H1 (cell line): ENCODE results near the gene GNG7. TPM values are rescaled to one million over a fixed set of nuclear protein-coding genes. Genes with fewer than 3 reads are reported as not detected.

Source experiments
- CTCF ChIA-PET: fragments of 300-600 bp; sonication (Branson Sonifier 250); formaldehyde crosslinking; loops from one replicate; lab custom pipeline; 2021; ENCODE audit not compliant: partially characterized antibody; lab: Charles Lee
- POLR2A ChIA-PET: fragments of 300-600 bp; sonication (Branson Sonifier 250); formaldehyde crosslinking; loops from one replicate; lab custom pipeline; 2021; ENCODE audit warnings: inconsistent platforms; ENCODE audit not compliant: partially characterized antibody; lab: Charles Lee
- DNase-seq, 2 experiments: peaks; one replicate each; pipeline versions ENCODE4 v3.0.0 to v3.0.0-alpha.2; 2010 to 2022; ENCODE audit warnings: low spot score in 2 of 2, low read depth in 1 of 2, mixed read lengths in 1 of 2
- FAIRE-seq: peaks from 2 replicates; lab custom pipeline; 2011; peaks lifted over from hg19 to GRCh38; lab: Jason Lieb, UNC
- H2AFZ ChIP-seq: 2 replicates; pipeline ENCODE4 v1.8.1; 2012; ENCODE audit warnings: low read length, inconsistent platforms
- H2AK5ac ChIP-seq: 2 replicates; pipeline ENCODE4 v1.6.1; 2013; ENCODE audit warnings: low read depth, low read length
- H2BK120ac ChIP-seq: replicated peaks from 2 replicates; pipeline ENCODE3; 2013; ENCODE audit warnings: low read depth, low read length, inconsistent platforms
- H2BK12ac ChIP-seq: 2 replicates; pipeline ENCODE4 v1.6.1; 2013; ENCODE audit warnings: low read depth, low read length
- H2BK15ac ChIP-seq: 2 replicates; pipeline ENCODE4 v1.6.1; 2013; ENCODE audit warnings: low read length
- H2BK20ac ChIP-seq: 2 replicates; pipeline ENCODE4 v1.6.1; 2013; ENCODE audit warnings: low read length
- H2BK5ac ChIP-seq: 2 replicates; pipeline ENCODE4 v1.6.1; 2013; ENCODE audit warnings: low read depth, low read length
- H3K14ac ChIP-seq: 2 replicates; pipeline ENCODE4 v1.6.1; 2013; ENCODE audit warnings: inconsistent platforms; ENCODE audit not compliant: insufficient read length
- H3K18ac ChIP-seq: 2 replicates; pipeline ENCODE4 v1.6.1; 2013; ENCODE audit warnings: low read length; ENCODE audit errors: extremely low read depth
- H3K23ac ChIP-seq: 2 replicates; pipeline ENCODE4 v1.6.1; 2013; ENCODE audit warnings: inconsistent platforms; ENCODE audit not compliant: insufficient read length
- H3K23me2 ChIP-seq: 2 replicates; pipeline ENCODE4 v1.6.1; 2013; ENCODE audit warnings: low read depth, low read length
- H3K27ac ChIP-seq: 2 replicates; pipeline ENCODE4 v1.6.1; 2011; ENCODE audit warnings: low read depth, low read length, inconsistent platforms
- H3K27me3 ChIP-seq, 4 experiments: replicated peaks in 1 of 4; 1 replicate in 1 of 4; 2 replicates in 3 of 4; pipeline versions ENCODE4 v1.6.1 to v1.8.1; 2011 to 2013; ENCODE audit warnings: low read length in 3 of 4, mild to moderate bottlenecking in 3 of 4, inconsistent platforms in 2 of 4, mixed read lengths in 2 of 4, moderate library complexity in 1 of 4; ENCODE audit not compliant: control insufficient read depth in 3 of 4, insufficient read depth in 3 of 4; ENCODE audit errors: extremely low read depth in 1 of 4
- H3K36me3 ChIP-seq, 4 experiments: 2 replicates each; pipeline versions ENCODE4 v1.6.1 to v1.8.1; 2011 to 2013; ENCODE audit warnings: mild to moderate bottlenecking in 4 of 4, low read length in 3 of 4, moderate library complexity in 2 of 4, control low read depth in 1 of 4, inconsistent platforms in 1 of 4; ENCODE audit not compliant: insufficient read depth in 4 of 4, control insufficient read depth in 2 of 4
- H3K4ac ChIP-seq: replicated peaks from 2 replicates; pipeline ENCODE3; 2013; ENCODE audit warnings: low read length, low read depth, mixed read lengths, inconsistent platforms; ENCODE audit not compliant: insufficient read length
- H3K4me1 ChIP-seq, 4 experiments: replicated peaks in 1 of 4; 1 replicate in 1 of 4; 2 replicates in 3 of 4; pipeline versions ENCODE4 v1.6.1 to v1.8.1; 2011 to 2013; ENCODE audit warnings: low read length in 3 of 4, inconsistent platforms in 2 of 4, mixed read lengths in 1 of 4; ENCODE audit not compliant: insufficient read depth in 4 of 4, control insufficient read depth in 3 of 4
- H3K4me2 ChIP-seq, 2 experiments: 2 replicates each; pipeline versions ENCODE4 v1.6.1 to v1.8.1; 2011 to 2013; ENCODE audit warnings: low read depth in 2 of 2, low read length in 2 of 2, control low read depth in 1 of 2, inconsistent platforms in 1 of 2, mild to moderate bottlenecking in 1 of 2; ENCODE audit not compliant: insufficient read depth in 1 of 2
- H3K4me3 ChIP-seq, 4 experiments: fragments of 200-600, 300-600 bp in 1 of 4; sonication (generic), shearing (Covaris generic), sonication (Bioruptor Twin) in 1 of 4; 2 replicates each; pipeline versions ENCODE4 v1.5.1 to v1.8.1; 2011 to 2016; ENCODE audit warnings: low read length in 4 of 4, low read depth in 3 of 4, control low read depth in 2 of 4, inconsistent platforms in 2 of 4, mild to moderate bottlenecking in 2 of 4, mixed read lengths in 1 of 4, moderate library complexity in 1 of 4; ENCODE audit not compliant: insufficient read depth in 2 of 4; ENCODE audit errors: extremely low read depth in 1 of 4
- H3K56ac ChIP-seq: replicated peaks from 2 replicates; pipeline ENCODE3; 2013; ENCODE audit warnings: low read depth, mild to moderate bottlenecking, mixed read lengths, low read length, inconsistent platforms; ENCODE audit not compliant: insufficient read length
- H3K79me1 ChIP-seq: 2 replicates; pipeline ENCODE4 v1.6.1; 2013; ENCODE audit warnings: low read depth, low read length, control low read depth
- H3K79me2 ChIP-seq, 2 experiments: 2 replicates each; pipeline versions ENCODE4 v1.6.1 to v1.8.1; 2012 to 2013; ENCODE audit warnings: low read length in 2 of 2, mild to moderate bottlenecking in 2 of 2, inconsistent platforms in 1 of 2; ENCODE audit not compliant: insufficient read depth in 2 of 2, control insufficient read depth in 1 of 2
- H3K9ac ChIP-seq, 4 experiments: replicated peaks in 1 of 4; 1 replicate in 1 of 4; 2 replicates in 3 of 4; pipeline versions ENCODE4 v1.6.1 to v1.8.1; 2011 to 2013; ENCODE audit warnings: low read depth in 3 of 4, low read length in 3 of 4, control low read depth in 2 of 4, mild to moderate bottlenecking in 2 of 4, moderate library complexity in 2 of 4, inconsistent platforms in 1 of 4; ENCODE audit errors: extremely low read depth in 1 of 4
- H3K9me3 ChIP-seq, 2 experiments: 2 replicates each; pipeline versions ENCODE4 v1.6.1 to v1.8.1; 2012 to 2013; ENCODE audit warnings: mild to moderate bottlenecking in 2 of 2, moderate library complexity in 2 of 2, control low read depth in 1 of 2, inconsistent platforms in 1 of 2, low read depth in 1 of 2, low read length in 1 of 2, mixed read lengths in 1 of 2; ENCODE audit not compliant: insufficient read depth in 2 of 2
- H4K20me1 ChIP-seq, 2 experiments: replicated peaks in 1 of 2; 2 replicates each; pipeline versions ENCODE3 to v1.8.1; 2011 to 2013; ENCODE audit warnings: inconsistent platforms in 2 of 2, low read length in 2 of 2, mild to moderate bottlenecking in 1 of 2; ENCODE audit not compliant: insufficient read depth in 2 of 2, control insufficient read depth in 1 of 2
- H4K5ac ChIP-seq: 2 replicates; pipeline ENCODE4 v1.6.1; 2013; ENCODE audit warnings: low read length, low read depth, mixed read lengths, inconsistent platforms; ENCODE audit not compliant: insufficient read length
- H4K8ac ChIP-seq: 2 replicates; pipeline ENCODE4 v1.8.0; 2013; ENCODE audit warnings: mild to moderate bottlenecking, moderate library complexity, low read length, inconsistent platforms; ENCODE audit not compliant: insufficient read depth; ENCODE audit errors: extremely low read depth
- H4K91ac ChIP-seq: replicated peaks from 2 replicates; pipeline ENCODE3; 2013; ENCODE audit warnings: low read length, mixed read lengths, inconsistent platforms; ENCODE audit not compliant: insufficient read length
- CBX8 ChIP-seq: fragments of 300-800, 300-1000 bp; sonication (generic); IDR thresholded peaks from 2 replicates; pipeline ENCODE4 v1.7.1; 2016; ENCODE audit warnings: low read depth, low read length, borderline replicate concordance
- EP300 ChIP-seq, 2 experiments: IDR thresholded peaks; 1 replicate in 1 of 2; 2 replicates in 1 of 2; pipeline ENCODE4 v1.6.1; 2011 to 2012; ENCODE audit warnings: low read depth in 2 of 2, low read length in 2 of 2, mild to moderate bottlenecking in 2 of 2, borderline replicate concordance in 1 of 2, inconsistent platforms in 1 of 2, moderate library complexity in 1 of 2
- EZH2 ChIP-seq: fragments of 200-600 bp; sonication (generic); IDR thresholded peaks from 2 replicates; pipeline ENCODE4 v1.7.1; 2012; ENCODE audit warnings: low read depth, mild to moderate bottlenecking, moderate library complexity, low read length, inconsistent platforms; ENCODE audit not compliant: severe bottlenecking
- GABPA ChIP-seq: IDR thresholded peaks from 2 replicates; pipeline ENCODE4 v1.6.1; 2011; ENCODE audit warnings: mild to moderate bottlenecking, low read length, moderate library complexity, borderline replicate concordance; ENCODE audit not compliant: insufficient read depth
- GTF2F1 ChIP-seq: IDR thresholded peaks from 2 replicates; pipeline ENCODE4 v1.6.1; 2012; ENCODE audit warnings: low read depth, low read length, improper control_type of control experiment, borderline replicate concordance
- HDAC2 ChIP-seq, 2 experiments: fragments of 300-600 bp in 1 of 2; sonication (generic) in 1 of 2; IDR thresholded peaks; 2 replicates each; pipeline ENCODE4 v1.6.1; 2011 to 2012; ENCODE audit warnings: low read depth in 2 of 2, low read length in 2 of 2, mild to moderate bottlenecking in 2 of 2, moderate library complexity in 2 of 2, borderline replicate concordance in 1 of 2, inconsistent platforms in 1 of 2
- HDAC6 ChIP-seq: IDR thresholded peaks from one replicate; pipeline ENCODE4 v1.7.1; 2012; ENCODE audit warnings: low read depth, mild to moderate bottlenecking, inconsistent platforms, low read length, moderate library complexity
- NANOG ChIP-seq: IDR thresholded peaks from 2 replicates; pipeline ENCODE4 v1.6.1; 2011; ENCODE audit warnings: low read length, low read depth, mild to moderate bottlenecking, inconsistent platforms; ENCODE audit not compliant: insufficient read depth, poor library complexity, severe bottlenecking
- SAP30 ChIP-seq: fragments of 300-600 bp; sonication (generic); IDR thresholded peaks from 2 replicates; pipeline ENCODE4 v1.7.1; 2012; ENCODE audit warnings: low read length, moderate library complexity, mild to moderate bottlenecking, inconsistent platforms; ENCODE audit not compliant: insufficient read depth, insufficient replicate concordance
- SUZ12 ChIP-seq: fragments of 200-600 bp; sonication (generic); IDR thresholded peaks from 2 replicates; pipeline ENCODE4 v1.6.1; 2012; ENCODE audit warnings: mild to moderate bottlenecking, inconsistent platforms, low read length, moderate library complexity, mixed read lengths
- WGBS, 2 experiments: shearing (Covaris generic) in 1 of 2; methylation state at CpG; one replicate each; pipeline versions ENCODE4 v1.1.6 to v1.1.7; 2013 to 2015; ENCODE audit warnings: low lambda C conversion rate in 2 of 2, mixed read lengths in 2 of 2, inconsistent platforms in 1 of 2, low coverage in 1 of 2, missing lambda C conversion rate in 1 of 2; ENCODE audit not compliant: insufficient replicate concordance in 2 of 2, insufficient coverage in 1 of 2, insufficient read length in 1 of 2; ENCODE audit errors: extremely low coverage in 1 of 2, missing lambda C conversion rate in 1 of 2; 5-methylcytosine and 5-hydroxymethylcytosine counted together
- polyA plus RNA-seq, 7 experiments: library from polyadenylated mRNA; depleted of rRNA in 3 of 7; stranded (reverse) in 5 of 7; unstranded in 2 of 7; fragments of >200 nt in 5 of 7; fragments of 200-250 nt in 2 of 7; gene quantifications; 1 replicate in 5 of 7; 2 replicates in 1 of 7; 4 replicates in 1 of 7; pipeline versions ENCODE4 v1.2.1 to v1.2.3, GENCODE V29; 2011 to 2013; ENCODE audit warnings: missing spikeins in 2 of 7, mixed read lengths in 2 of 7
- total RNA-seq: library from RNA; stranded (reverse); fragmentation: NEBNext Ultra II Directional; extraction: Animal tissue kit (Norgen Biotek cat#: 25700); gene quantifications from 2 replicates; pipeline ENCODE4 v1.2.1, GENCODE V29; 2021

Gene GNG7
- total and polyA plus RNA-seq, 2 of the 8 experiments (the other 6 are each of a cell fraction or from before 2014, with no cell fraction given): 2.8 to 7.8 TPM

GRCh38 chr19:2477141-2477710 lies 225.3 kb downstream of the GNG7 start:
- Histone ChIP-seq H3K79me1 (peaks cover 4% of the 10 kb centered on the region; the same call in 1 of the 2 replicates), H3K9ac (peak overlapping the region in 1 of 4 experiments; percentile 16; a peak in 1 of 7 replicates), H3K4ac (no peak overlapping the region), H3K18ac (no peak overlapping the region; the same call in 1 of the 2 replicates), H2BK5ac (no peak overlapping the region), H3K23me2 (peaks cover 22% of the 10 kb centered on the region; the same call in 1 of the 2 replicates), H2BK20ac (no peak overlapping the region), H3K27ac (no peak overlapping the region), H2BK120ac (no peak overlapping the region), H3K9me3 (peaks cover 0 to 2% of the 10 kb centered on the region in 2 experiments; a peak in 2 of 4 replicates), H4K91ac (no peak overlapping the region), H3K36me3 (peaks cover 0 to 5% (median 0%) of the 10 kb centered on the region in 4 experiments; a peak in 1 of 8 replicates), H3K27me3 (peaks cover 10 to 40% (median 34%) of the 10 kb centered on the region in 4 experiments), H2BK15ac (no peak overlapping the region), H3K56ac (no peak overlapping the region), H3K14ac (no peak overlapping the region), H3K4me2 (peak overlapping the region; percentile 87 to 94), H2AFZ (no peak overlapping the region), H3K4me3 (peak overlapping the region; percentile 56 to 81 (median 76)), H4K8ac (no peak overlapping the region; the same call in 1 of the 2 replicates), H4K20me1 (peaks cover 12% of the 10 kb centered on the region in 2 experiments), H3K79me2 (peaks cover 0 to 7% of the 10 kb centered on the region in 2 experiments; a peak in 1 of 4 replicates), H2AK5ac (no peak overlapping the region), H4K5ac (no peak overlapping the region), H2BK12ac (no peak overlapping the region), H3K23ac (no peak overlapping the region), H3K4me1 (peaks cover 0 to 14% (median 13%) of the 10 kb centered on the region in 4 experiments; a peak in 6 of 7 replicates)
- DNase-seq (peak in 1 of 2 experiments; percentile 63), FAIRE-seq (no peak)
- 7% methylated on average over 26 of the region's 27 CpGs; no CpG with 5 or more reads in 1 of the 2 experiments for WGBS, 2 experiments
- POLR2A ChIA-PET: interaction anchor here (0.8 to 9.2 kb wide), 56 partner anchors 8 to 1508 kb away, joined by 3 to 216 read pairs (median 6); partner anchors contain the start of genes EEF2, LMNB2, SLC39A3 and ZNF555
- CTCF ChIA-PET: interaction anchor here (0.6 to 8.0 kb wide), 21 partner anchors 22 to 1939 kb away, joined by 3 to 96 read pairs (median 4); no protein-coding TSS in a partner anchor
- TF ChIP-seq SUZ12 (0 out of 2 replicates have a peak, but pooled peaks have one; percentile 43), HDAC6 (no peak), NANOG (no peak), GTF2F1 (no peak), HDAC2 (IDR thresholded peaks at IDR 0.05; ENCODE audit: borderline replicate concordance in 1 of 2, low read depth in 2 of 2, low read length in 2 of 2) (no peak), SAP30 (no peak), EP300 (IDR thresholded peaks at IDR 0.05; ENCODE audit: borderline replicate concordance in 1 of 2, low read depth in 2 of 2, low read length in 2 of 2) (no peak), GABPA (no peak), EZH2 (peak; percentile 59), CBX8 (no peak)
